Hematopoietic multipotent progenitor cell treated with erythropoietin and hydrocortisone succinate and interleukin-3 and kit ligand, for 6 days (in vitro differentiated cells): ENCODE results near the gene PNMA6E.

Experiments
- DNase-seq: peaks from one replicate; pipeline ENCODE4 v3.0.0-alpha.2; 2015

The PNMA6E gene

GRCh38 chrX:153434801-153435200, 33.7 kb upstream of the PNMA6E start:
- no peak for DNase-seq

- no peak for DNase-seq
These were observed 32.7 kb upstream of the PNMA6E start for GRCh38 chrX:153433781-153434285.

- DNase-seq: no peak
These were observed 32.1 kb upstream of the PNMA6E start for GRCh38 chrX:153433161-153433680.

GRCh38 chrX:153430796-153431195, 29.6 kb upstream of the PNMA6E start:
- DNase-seq: no peak

- DNase-seq: no peak
These were observed 25.1 kb upstream of the PNMA6E start for GRCh38 chrX:153426204-153426603.

GRCh38 chrX:153423652-153424051, 22.5 kb upstream of the PNMA6E start:
- DNase-seq: no peak

- DNase-seq: no peak
These were observed 20.7 kb upstream of the PNMA6E start for GRCh38 chrX:153421856-153422255.

GRCh38 chrX:153420851-153421599, 19.9 kb upstream of the PNMA6E start:
- DNase-seq: no peak

- DNase-seq: no peak
These were observed 16.5 kb upstream of the PNMA6E start for GRCh38 chrX:153417637-153418036.

- DNase-seq: no peak
These were observed 15.8 kb upstream of the PNMA6E start for GRCh38 chrX:153416781-153417450.

GRCh38 chrX:153414856-153415510, 13.8 kb upstream of the PNMA6E start:
- no peak for DNase-seq

GRCh38 chrX:153413731-153414130, 12.6 kb upstream of the PNMA6E start:
- DNase-seq: no peak

GRCh38 chrX:153412746-153413720, 11.9 kb upstream of the PNMA6E start:
- DNase-seq: no peak

- no peak for DNase-seq
These were observed 10.9 kb upstream of the PNMA6E start for GRCh38 chrX:153411988-153412574.

- peak; percentile 46 for DNase-seq
These were observed 10.3 kb upstream of the PNMA6E start, which contains the start of gene ZFP92 for GRCh38 chrX:153411255-153411987. ZFP92 (plus strand) TSS chrX:153411472; CDS start chrX:153418323, 6,851 bp downstream.

GRCh38 chrX:153410888-153411254, 9.7 kb upstream of the PNMA6E start:
- no peak for DNase-seq

- no peak for DNase-seq
These were observed 9.2 kb upstream of the PNMA6E start for GRCh38 chrX:153410373-153410772.

- DNase-seq: no peak
These were observed 8.4 kb upstream of the PNMA6E start for GRCh38 chrX:153409414-153410101.

- no peak for DNase-seq
These were observed 7.8 kb upstream of the PNMA6E start for GRCh38 chrX:153408871-153409351.

- DNase-seq: no peak
These were observed 7.1 kb upstream of the PNMA6E start for GRCh38 chrX:153408221-153408721.
